ENCODE measurements around the gene KIAA0825. TPM values are rescaled to one million over a fixed set of nuclear protein-coding genes. Genes with fewer than 3 reads are reported as not detected.

Gene KIAA0825
- total RNA-seq, 3 donors from 2014 or later (not counting 1 experiment from before 2014, with no cell fraction given) = 2.4 to 5.0 (median 4.8) TPM

- no peak overlapping the region for H3K4me3 Mint-ChIP-seq
- no peak for DNase-seq
- WGBS (ENCODE audit: insufficient coverage) = 96% methylated on average over 5 of the region's 6 CpGs
- Histone ChIP-seq H3K4me3 (ENCODE audit: low read length) (no peak overlapping the region), H3K27me3 (ENCODE audit: control insufficient read depth, insufficient read depth, low read length) (no peaks in the 10 kb centered on the region), H3K36me3 (ENCODE audit: control insufficient read depth, insufficient read depth, low read length) (no peaks in the 10 kb centered on the region), H3K9me3 (ENCODE audit: control insufficient read depth, insufficient read depth, low read length) (no peaks in the 10 kb centered on the region), H3K27ac (ENCODE audit: low read length) (no peak overlapping the region), H3K4me1 (ENCODE audit: control insufficient read depth, insufficient read depth, low read length) (peaks cover 1% of the 10 kb centered on the region)
- H3K9me3 Mint-ChIP-seq = peaks cover 0 to 3% of the 10 kb centered on the region in 2 donors
- ATAC-seq = no peak
- TF ChIP-seq CTCF (IDR thresholded peaks at IDR 0.05) = no peak
- H3K27me3 Mint-ChIP-seq (ENCODE audit: low read depth in 2 of 2) = no peaks in the 10 kb centered on the region
- no peak overlapping the region for H3K27ac Mint-ChIP-seq
- no peaks in the 10 kb centered on the region for H3K36me3 Mint-ChIP-seq
- intact Hi-C loops (cut with micrococcal nuclease) = no loop called here
- peaks cover 12 to 24% of the 10 kb centered on the region in 2 donors for H3K4me1 Mint-ChIP-seq
These were observed 77.4 kb downstream of the KIAA0825 start for GRCh38 chr5:94540856-94541494.

- no peaks in the 10 kb centered on the region for H3K36me3 Mint-ChIP-seq
These were observed 80.1 kb downstream of the KIAA0825 start for GRCh38 chr5:94538260-94538659.

GRCh38 chr5:94526706-94527105, 91.7 kb downstream of the KIAA0825 start:
- ATAC-seq = no peak
- no peak for DNase-seq
- Histone ChIP-seq H3K27me3 (ENCODE audit: control insufficient read depth, insufficient read depth, low read length) (no peaks in the 10 kb centered on the region), H3K4me1 (ENCODE audit: control insufficient read depth, insufficient read depth, low read length) (no peaks in the 10 kb centered on the region), H3K36me3 (ENCODE audit: control insufficient read depth, insufficient read depth, low read length) (no peaks in the 10 kb centered on the region), H3K4me3 (ENCODE audit: low read length) (no peak overlapping the region), H3K9me3 (ENCODE audit: control insufficient read depth, insufficient read depth, low read length) (no peaks in the 10 kb centered on the region), H3K27ac (ENCODE audit: low read length) (no peak overlapping the region)
- Mint-ChIP-seq H3K4me1 (no peaks in the 10 kb centered on the region), H3K27me3 (ENCODE audit: low read depth in 2 of 2) (no peaks in the 10 kb centered on the region), H3K9me3 (no peaks in the 10 kb centered on the region), H3K4me3 (no peak overlapping the region), H3K36me3 (no peaks in the 10 kb centered on the region), H3K27ac (no peak overlapping the region)
- intact Hi-C loops (cut with micrococcal nuclease) = no loop called here
- WGBS (ENCODE audit: insufficient coverage) = 100% methylated on average over 1 of the region's 2 CpGs
- TF ChIP-seq CTCF (IDR thresholded peaks at IDR 0.05) = no peak

More at GRCh38 chr5:94538260-94538659, 80.1 kb downstream of the KIAA0825 start:
- peaks cover 0 to 10% of the 10 kb centered on the region in 2 donors for H3K4me1 Mint-ChIP-seq
- H3K4me1 ChIP-seq (ENCODE audit: control insufficient read depth, insufficient read depth, low read length) = no peaks in the 10 kb centered on the region
- H3K9me3 ChIP-seq (ENCODE audit: control insufficient read depth, insufficient read depth, low read length) = no peaks in the 10 kb centered on the region
- intact Hi-C loops (cut with micrococcal nuclease) = no loop called here
- no peak for TF ChIP-seq CTCF (IDR thresholded peaks at IDR 0.05)
- ATAC-seq (no peak), DNase-seq (no peak)
- H3K27me3 ChIP-seq (ENCODE audit: control insufficient read depth, insufficient read depth, low read length) = no peaks in the 10 kb centered on the region
- H3K9me3 Mint-ChIP-seq = peaks cover 0 to 3% of the 10 kb centered on the region in 2 donors
- no peak overlapping the region for H3K27ac Mint-ChIP-seq
- H3K4me3 Mint-ChIP-seq = no peak overlapping the region
- WGBS (ENCODE audit: insufficient coverage) = 92% methylated on average over 3 of the region's 3 CpGs
- no peaks in the 10 kb centered on the region for H3K36me3 ChIP-seq (ENCODE audit: control insufficient read depth, insufficient read depth, low read length)
- no peaks in the 10 kb centered on the region for H3K27me3 Mint-ChIP-seq (ENCODE audit: low read depth in 2 of 2)
- no peak overlapping the region for H3K4me3 ChIP-seq (ENCODE audit: low read length)
- H3K27ac ChIP-seq (ENCODE audit: low read length) = no peak overlapping the region

Measured in natural killer cell (primary cell).